SK-N-SH treated with all-trans-retinoic acid at 6 μM for 48 hours (cell line): ENCODE data around the gene CST7.

Source experiments
- ATAC-seq: fragments of 200-7000 bp; cut with Tn5 transposase; 3 replicates; pipeline ENCODE4 v1.9.1; 2020; ENCODE audit warnings: mild to moderate bottlenecking, moderate library complexity
- ARNTL ChIP-seq: fragments of 450-650 bp; formaldehyde crosslinking; IDR thresholded peaks from 2 replicates; pipeline ENCODE4 v1.5.0; 2020; ENCODE audit warnings: low read depth, mild to moderate bottlenecking, moderate library complexity, borderline replicate concordance
- CSDC2 ChIP-seq: fragments of 250-450 bp; sonication (Bioruptor Pico); IDR thresholded peaks from 2 replicates; pipeline ENCODE4 v1.5.0; 2020; ENCODE audit warnings: mild to moderate bottlenecking, moderate library complexity
- GLIS3 ChIP-seq: fragments of 250-450 bp; sonication (Bioruptor Pico); IDR thresholded peaks from 2 replicates; pipeline ENCODE4 v1.5.0; 2020; ENCODE audit warnings: mild to moderate bottlenecking, moderate library complexity
- ISL1 ChIP-seq: fragments of 250-450 bp; sonication (Bioruptor Pico); IDR thresholded peaks from 2 replicates; pipeline ENCODE4 v2.1.2; 2022; ENCODE audit warnings: mild to moderate bottlenecking, moderate library complexity
- OSR1 ChIP-seq: fragments of 250-450 bp; sonication (Bioruptor Pico); IDR thresholded peaks from 2 replicates; pipeline ENCODE4 v1.8.0; 2022; ENCODE audit warnings: moderate library complexity, mild to moderate bottlenecking, inconsistent platforms
- PPARA ChIP-seq: fragments of 250-450 bp; sonication (Bioruptor Pico); IDR thresholded peaks from 2 replicates; pipeline ENCODE4 v1.5.0; 2020; ENCODE audit warnings: mild to moderate bottlenecking, borderline replicate concordance
- RARB ChIP-seq: fragments of 250-450 bp; sonication (Bioruptor Pico); IDR thresholded peaks from 2 replicates; pipeline ENCODE4 v1.8.0; 2021; ENCODE audit warnings: mild to moderate bottlenecking, moderate library complexity
- SNAI2 ChIP-seq: fragments of 250-450 bp; sonication (Bioruptor Pico); IDR thresholded peaks from 2 replicates; pipeline ENCODE4 v1.5.0; 2020; ENCODE audit warnings: mild to moderate bottlenecking, moderate library complexity
- TCF4 ChIP-seq: fragments of 250-450 bp; sonication (Bioruptor Pico); IDR thresholded peaks from 2 replicates; pipeline ENCODE4 v1.8.0; 2021; ENCODE audit warnings: mild to moderate bottlenecking, moderate library complexity, borderline replicate concordance
- ZC3H10 ChIP-seq: fragments of 250-450 bp; sonication (Bioruptor Pico); IDR thresholded peaks from 2 replicates; pipeline ENCODE4 v1.5.1; 2021; ENCODE audit warnings: mild to moderate bottlenecking, moderate library complexity
- ZFP3 ChIP-seq: fragments of 250-450 bp; sonication (Bioruptor Pico); IDR thresholded peaks from 2 replicates; pipeline ENCODE4 v1.5.0; 2020; ENCODE audit warnings: mild to moderate bottlenecking, moderate library complexity
- ZFP30 ChIP-seq: fragments of 450-650 bp; formaldehyde crosslinking; IDR thresholded peaks from 2 replicates; pipeline ENCODE4 v1.5.0; 2022; ENCODE audit warnings: mild to moderate bottlenecking, moderate library complexity
- ZNF565 ChIP-seq: fragments of 450-650 bp; formaldehyde crosslinking; conservative IDR thresholded peaks from 2 replicates; pipeline ENCODE4 v1.5.0; 2020; ENCODE audit warnings: low read depth, mild to moderate bottlenecking, moderate library complexity
- ZNF70 ChIP-seq: fragments of 450-650 bp; formaldehyde crosslinking; IDR thresholded peaks from 2 replicates; pipeline ENCODE4 v1.5.0; 2020; ENCODE audit warnings: mild to moderate bottlenecking, moderate library complexity
- ZNF8 ChIP-seq: fragments of 450-650 bp; formaldehyde crosslinking; IDR thresholded peaks from 2 replicates; pipeline ENCODE4 v1.5.0; 2020; ENCODE audit warnings: mild to moderate bottlenecking, moderate library complexity
- TF ChIP-seq, protein P1 (sequence below): fragments of 250-450 bp; sonication (Bioruptor Pico); IDR thresholded peaks from 2 replicates; pipeline ENCODE4 v1.8.0; 2020; ENCODE audit warnings: mild to moderate bottlenecking, moderate library complexity, borderline replicate concordance
- TF ChIP-seq, protein P2 (sequence below): fragments of 250-450 bp; sonication (Bioruptor Pico); IDR thresholded peaks from 2 replicates; pipeline ENCODE4 v1.5.1; 2021; ENCODE audit warnings: mild to moderate bottlenecking, moderate library complexity
- TF ChIP-seq, protein P3 (sequence below): fragments of 250-450 bp; sonication (Bioruptor Pico); IDR thresholded peaks from 2 replicates; pipeline ENCODE4 v1.8.0; 2021; ENCODE audit warnings: low read depth, mild to moderate bottlenecking, moderate library complexity, borderline replicate concordance
- TF ChIP-seq, protein P4 (sequence below): fragments of 250-450 bp; sonication (Bioruptor Pico); IDR thresholded peaks from 2 replicates; pipeline ENCODE4 v1.5.0; 2020; ENCODE audit warnings: mild to moderate bottlenecking, moderate library complexity
- TF ChIP-seq, protein P5 (sequence below): fragments of 250-450 bp; sonication (Bioruptor Pico); IDR thresholded peaks from 2 replicates; pipeline ENCODE4 v1.5.1; 2020; ENCODE audit warnings: low read depth, mild to moderate bottlenecking, moderate library complexity

Gene CST7

DNA sequence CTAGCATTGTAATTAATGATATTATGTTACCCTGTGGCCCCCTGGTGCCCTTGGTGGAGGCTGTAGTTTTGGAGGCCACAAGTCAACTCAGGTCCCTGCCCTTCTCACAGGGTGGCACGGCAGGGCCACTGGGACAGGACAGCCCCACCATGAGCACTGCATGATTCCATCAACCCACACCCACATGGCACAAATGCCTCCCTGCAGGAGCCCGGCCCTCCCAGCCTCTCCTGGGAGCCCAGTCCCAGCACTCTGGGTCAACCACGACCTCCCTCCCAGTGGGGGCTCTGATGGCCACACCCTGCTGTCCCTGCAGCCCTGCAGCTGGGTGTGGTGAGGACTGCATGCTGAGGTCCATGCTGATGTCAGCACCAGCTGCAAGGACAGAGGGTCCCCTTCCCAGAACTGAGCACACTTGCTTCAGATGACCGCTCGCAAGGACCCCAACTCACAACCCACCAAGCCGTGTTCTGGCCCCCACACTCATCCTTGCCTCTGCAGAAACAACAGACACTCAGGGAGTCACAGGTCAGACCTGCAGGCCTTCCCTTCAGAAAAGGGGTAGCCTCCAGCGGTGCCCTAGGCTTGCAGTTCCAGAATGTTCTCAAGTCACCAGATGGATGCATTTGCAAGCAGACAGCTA is 15.7 kb upstream of the CST7 start:
- TF ChIP-seq ARNTL (no peak), GLIS3 (CRISPR knock-in tag) (no peak), ZNF565 (CRISPR knock-in tag) (no peak), RARB (CRISPR knock-in tag) (no peak), OSR1 (no peak), ISL1 (CRISPR knock-in tag) (no peak), ZFP30 (CRISPR knock-in tag) (no peak), ZC3H10 (CRISPR knock-in tag) (no peak), ZNF70 (CRISPR knock-in tag) (no peak), CSDC2 (CRISPR knock-in tag) (no peak), TCF4 (CRISPR knock-in tag) (no peak), PPARA (CRISPR knock-in tag) (no peak)
- TF ChIP-seq, protein P1, sequence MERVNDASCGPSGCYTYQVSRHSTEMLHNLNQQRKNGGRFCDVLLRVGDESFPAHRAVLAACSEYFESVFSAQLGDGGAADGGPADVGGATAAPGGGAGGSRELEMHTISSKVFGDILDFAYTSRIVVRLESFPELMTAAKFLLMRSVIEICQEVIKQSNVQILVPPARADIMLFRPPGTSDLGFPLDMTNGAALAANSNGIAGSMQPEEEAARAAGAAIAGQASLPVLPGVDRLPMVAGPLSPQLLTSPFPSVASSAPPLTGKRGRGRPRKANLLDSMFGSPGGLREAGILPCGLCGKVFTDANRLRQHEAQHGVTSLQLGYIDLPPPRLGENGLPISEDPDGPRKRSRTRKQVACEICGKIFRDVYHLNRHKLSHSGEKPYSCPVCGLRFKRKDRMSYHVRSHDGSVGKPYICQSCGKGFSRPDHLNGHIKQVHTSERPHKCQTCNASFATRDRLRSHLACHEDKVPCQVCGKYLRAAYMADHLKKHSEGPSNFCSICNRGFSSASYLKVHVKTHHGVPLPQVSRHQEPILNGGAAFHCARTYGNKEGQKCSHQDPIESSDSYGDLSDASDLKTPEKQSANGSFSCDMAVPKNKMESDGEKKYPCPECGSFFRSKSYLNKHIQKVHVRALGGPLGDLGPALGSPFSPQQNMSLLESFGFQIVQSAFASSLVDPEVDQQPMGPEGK (CRISPR knock-in tag), result no peak
- TF ChIP-seq, protein P2, sequence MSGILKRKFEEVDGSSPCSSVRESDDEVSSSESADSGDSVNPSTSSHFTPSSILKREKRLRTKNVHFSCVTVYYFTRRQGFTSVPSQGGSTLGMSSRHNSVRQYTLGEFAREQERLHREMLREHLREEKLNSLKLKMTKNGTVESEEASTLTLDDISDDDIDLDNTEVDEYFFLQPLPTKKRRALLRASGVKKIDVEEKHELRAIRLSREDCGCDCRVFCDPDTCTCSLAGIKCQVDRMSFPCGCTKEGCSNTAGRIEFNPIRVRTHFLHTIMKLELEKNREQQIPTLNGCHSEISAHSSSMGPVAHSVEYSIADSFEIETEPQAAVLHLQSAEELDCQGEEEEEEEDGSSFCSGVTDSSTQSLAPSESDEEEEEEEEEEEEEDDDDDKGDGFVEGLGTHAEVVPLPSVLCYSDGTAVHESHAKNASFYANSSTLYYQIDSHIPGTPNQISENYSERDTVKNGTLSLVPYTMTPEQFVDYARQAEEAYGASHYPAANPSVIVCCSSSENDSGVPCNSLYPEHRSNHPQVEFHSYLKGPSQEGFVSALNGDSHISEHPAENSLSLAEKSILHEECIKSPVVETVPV (CRISPR knock-in tag), result no peak
- TF ChIP-seq, protein P3, sequence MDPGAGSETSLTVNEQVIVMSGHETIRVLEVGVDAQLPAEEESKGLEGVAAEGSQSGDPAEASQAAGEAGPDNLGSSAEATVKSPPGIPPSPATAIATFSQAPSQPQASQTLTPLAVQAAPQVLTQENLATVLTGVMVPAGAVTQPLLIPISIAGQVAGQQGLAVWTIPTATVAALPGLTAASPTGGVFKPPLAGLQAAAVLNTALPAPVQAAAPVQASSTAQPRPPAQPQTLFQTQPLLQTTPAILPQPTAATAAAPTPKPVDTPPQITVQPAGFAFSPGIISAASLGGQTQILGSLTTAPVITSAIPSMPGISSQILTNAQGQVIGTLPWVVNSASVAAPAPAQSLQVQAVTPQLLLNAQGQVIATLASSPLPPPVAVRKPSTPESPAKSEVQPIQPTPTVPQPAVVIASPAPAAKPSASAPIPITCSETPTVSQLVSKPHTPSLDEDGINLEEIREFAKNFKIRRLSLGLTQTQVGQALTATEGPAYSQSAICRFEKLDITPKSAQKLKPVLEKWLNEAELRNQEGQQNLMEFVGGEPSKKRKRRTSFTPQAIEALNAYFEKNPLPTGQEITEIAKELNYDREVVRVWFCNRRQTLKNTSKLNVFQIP (CRISPR knock-in tag), result no peak
- TF ChIP-seq, protein P4, sequence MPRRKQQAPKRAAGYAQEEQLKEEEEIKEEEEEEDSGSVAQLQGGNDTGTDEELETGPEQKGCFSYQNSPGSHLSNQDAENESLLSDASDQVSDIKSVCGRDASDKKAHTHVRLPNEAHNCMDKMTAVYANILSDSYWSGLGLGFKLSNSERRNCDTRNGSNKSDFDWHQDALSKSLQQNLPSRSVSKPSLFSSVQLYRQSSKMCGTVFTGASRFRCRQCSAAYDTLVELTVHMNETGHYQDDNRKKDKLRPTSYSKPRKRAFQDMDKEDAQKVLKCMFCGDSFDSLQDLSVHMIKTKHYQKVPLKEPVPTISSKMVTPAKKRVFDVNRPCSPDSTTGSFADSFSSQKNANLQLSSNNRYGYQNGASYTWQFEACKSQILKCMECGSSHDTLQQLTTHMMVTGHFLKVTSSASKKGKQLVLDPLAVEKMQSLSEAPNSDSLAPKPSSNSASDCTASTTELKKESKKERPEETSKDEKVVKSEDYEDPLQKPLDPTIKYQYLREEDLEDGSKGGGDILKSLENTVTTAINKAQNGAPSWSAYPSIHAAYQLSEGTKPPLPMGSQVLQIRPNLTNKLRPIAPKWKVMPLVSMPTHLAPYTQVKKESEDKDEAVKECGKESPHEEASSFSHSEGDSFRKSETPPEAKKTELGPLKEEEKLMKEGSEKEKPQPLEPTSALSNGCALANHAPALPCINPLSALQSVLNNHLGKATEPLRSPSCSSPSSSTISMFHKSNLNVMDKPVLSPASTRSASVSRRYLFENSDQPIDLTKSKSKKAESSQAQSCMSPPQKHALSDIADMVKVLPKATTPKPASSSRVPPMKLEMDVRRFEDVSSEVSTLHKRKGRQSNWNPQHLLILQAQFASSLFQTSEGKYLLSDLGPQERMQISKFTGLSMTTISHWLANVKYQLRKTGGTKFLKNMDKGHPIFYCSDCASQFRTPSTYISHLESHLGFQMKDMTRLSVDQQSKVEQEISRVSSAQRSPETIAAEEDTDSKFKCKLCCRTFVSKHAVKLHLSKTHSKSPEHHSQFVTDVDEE (CRISPR knock-in tag), result no peak

DNA sequence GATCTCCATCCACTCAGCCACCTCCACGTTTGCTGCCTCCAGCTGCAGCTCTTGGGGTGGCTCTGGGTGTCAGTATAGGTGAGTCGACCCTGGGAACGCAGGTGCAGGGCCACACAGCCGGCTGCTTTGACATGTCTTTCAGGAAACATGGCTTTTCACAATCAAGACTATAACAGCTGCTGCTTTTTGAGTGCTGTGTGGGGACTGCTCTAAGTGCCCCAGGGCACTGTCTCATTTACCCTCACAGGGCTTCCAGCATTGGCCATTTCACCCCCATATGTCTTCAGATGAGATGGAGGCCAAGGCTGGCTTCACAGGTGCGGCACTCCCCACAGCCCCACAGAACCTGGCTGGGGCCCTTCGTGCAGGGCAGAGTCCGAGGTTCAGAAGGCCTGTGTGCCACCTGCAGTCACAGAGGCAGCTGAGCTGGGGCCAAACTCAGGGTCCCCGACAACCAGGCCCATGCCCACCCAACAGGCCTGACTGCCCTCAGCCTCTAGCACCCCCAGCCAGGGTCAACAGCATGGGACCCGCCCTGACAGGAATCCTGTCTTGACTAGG is 14.9 kb upstream of the CST7 start:
- TF ChIP-seq, protein P1 (CRISPR knock-in tag), result no peak
- TF ChIP-seq ZFP3 (CRISPR knock-in tag), result no peak
- no peak for TF ChIP-seq SNAI2 (CRISPR knock-in tag)
- no peak for TF ChIP-seq ZNF8 (CRISPR knock-in tag)
- no peak for ATAC-seq

More for the DNA sequence above, 15.7 kb upstream of the CST7 start:
- ATAC-seq, result no peak

DNA sequence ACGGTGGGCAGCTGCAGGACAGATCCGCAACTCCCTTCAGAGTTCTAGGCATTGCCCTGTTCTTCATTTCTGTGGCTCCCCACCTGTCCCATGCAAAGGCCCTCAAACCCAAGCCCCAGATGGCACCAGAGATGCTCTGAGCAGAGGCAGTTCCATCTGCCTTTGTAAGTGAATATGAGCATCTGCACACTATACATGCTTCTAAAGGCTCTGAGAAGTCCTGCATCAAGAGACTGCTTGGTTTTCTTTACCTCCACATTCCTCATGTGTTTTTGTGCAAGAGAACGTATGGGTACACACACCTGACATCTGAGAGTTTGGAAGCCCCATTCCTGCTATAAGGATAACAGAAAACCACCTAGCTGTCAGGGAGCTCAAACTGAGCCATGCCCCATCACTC is 14.4 kb upstream of the CST7 start:
- no peak for ATAC-seq
- TF ChIP-seq, protein P5, sequence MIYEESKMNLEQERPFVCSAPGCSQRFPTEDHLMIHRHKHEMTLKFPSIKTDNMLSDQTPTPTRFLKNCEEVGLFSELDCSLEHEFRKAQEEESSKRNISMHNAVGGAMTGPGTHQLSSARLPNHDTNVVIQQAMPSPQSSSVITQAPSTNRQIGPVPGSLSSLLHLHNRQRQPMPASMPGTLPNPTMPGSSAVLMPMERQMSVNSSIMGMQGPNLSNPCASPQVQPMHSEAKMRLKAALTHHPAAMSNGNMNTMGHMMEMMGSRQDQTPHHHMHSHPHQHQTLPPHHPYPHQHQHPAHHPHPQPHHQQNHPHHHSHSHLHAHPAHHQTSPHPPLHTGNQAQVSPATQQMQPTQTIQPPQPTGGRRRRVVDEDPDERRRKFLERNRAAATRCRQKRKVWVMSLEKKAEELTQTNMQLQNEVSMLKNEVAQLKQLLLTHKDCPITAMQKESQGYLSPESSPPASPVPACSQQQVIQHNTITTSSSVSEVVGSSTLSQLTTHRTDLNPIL (CRISPR knock-in tag), result no peak
- TF ChIP-seq, protein P4 (CRISPR knock-in tag), result no peak
- no peak for TF ChIP-seq ZNF8 (CRISPR knock-in tag)
- no peak for TF ChIP-seq ISL1 (CRISPR knock-in tag)
- TF ChIP-seq TCF4 (CRISPR knock-in tag), result no peak
- no peak for TF ChIP-seq CSDC2 (CRISPR knock-in tag)
